Measurements from ENCODE around the gene MUC5AC.

MUC5AC gene

DNA sequence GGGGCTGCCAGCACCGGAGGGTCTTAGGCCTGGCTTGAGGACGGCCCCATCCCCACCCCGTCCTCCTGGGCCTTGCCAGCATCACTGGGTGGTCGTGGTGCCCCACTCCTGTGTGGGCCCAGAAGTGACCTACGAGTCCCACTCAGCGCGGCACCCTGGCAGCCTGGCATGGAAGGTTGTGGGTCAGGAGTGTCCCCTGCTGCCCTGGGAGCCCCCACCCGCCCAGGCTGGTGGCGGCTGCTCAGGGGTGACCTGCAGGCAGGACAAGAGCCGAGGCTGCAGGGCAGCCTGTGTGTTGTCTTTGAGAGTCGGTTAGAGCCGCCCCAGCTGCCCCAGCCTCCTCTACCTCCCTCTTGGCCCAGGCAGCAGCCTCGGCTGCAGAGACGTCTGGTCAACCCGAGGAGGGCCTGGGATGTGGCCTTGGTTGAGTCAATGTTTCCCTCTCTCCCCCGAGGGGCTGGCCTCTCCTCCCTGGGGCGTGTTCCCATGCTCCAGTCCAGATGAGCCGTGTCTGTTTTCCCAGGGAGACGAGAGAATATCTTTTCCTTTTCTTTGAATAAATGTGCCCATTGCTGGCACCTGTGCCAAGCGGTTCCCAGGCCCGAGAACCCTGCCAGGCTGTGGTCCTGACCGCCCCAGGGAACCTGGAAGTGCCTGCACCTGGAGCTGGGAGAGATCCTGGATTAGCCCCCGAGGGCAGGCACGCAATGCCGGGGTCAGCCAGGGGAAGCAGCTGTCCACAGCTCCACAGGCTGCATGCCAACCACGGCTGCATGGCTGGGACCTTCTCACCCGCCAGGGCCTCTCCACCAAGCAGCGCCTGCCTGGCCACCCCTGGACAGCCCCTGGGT lies 35.7 kb upstream of the MUC5AC start:
- DNase-seq (ENCODE audit: low read depth), result no peak

DNA sequence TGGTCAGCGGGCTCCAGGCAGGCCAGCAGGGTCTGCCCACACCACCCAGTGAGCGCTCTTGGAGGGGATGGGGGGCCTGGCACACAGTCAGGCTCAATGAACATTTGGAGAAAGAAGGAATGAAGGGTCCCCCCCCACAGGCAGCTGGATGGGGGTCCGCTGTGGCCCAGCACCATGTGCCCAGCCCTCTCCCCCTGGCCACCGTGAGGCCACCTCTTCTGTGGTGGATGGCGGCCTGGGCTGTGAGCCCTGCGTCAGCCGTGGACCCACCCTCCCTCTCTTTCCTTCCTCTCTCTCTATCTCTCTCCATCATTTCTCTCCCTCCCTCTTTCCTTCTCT lies 35.1 kb upstream of the MUC5AC start:
- no peak for DNase-seq (ENCODE audit: low read depth)

DNA sequence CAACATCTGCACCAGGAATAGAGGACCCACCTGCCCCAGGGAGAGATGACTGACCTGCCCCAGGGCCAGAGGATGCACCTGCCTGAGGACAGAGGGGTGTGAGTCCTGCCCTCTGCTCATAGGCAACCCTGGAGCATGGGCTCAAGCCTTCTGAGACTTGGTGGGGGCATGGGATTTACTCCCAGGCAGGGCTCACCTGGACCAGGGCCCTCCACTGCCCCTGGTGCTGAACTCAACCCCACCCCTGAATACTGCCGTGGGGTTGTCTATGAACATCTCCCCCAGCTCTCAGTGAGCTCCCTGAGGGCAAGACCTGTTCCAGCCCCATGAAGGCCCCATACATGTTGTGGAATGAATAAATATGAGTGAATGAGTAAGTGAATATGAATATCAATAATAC lies 33.8 kb upstream of the MUC5AC start:
- DNase-seq (ENCODE audit: low read depth), result no peak

DNA sequence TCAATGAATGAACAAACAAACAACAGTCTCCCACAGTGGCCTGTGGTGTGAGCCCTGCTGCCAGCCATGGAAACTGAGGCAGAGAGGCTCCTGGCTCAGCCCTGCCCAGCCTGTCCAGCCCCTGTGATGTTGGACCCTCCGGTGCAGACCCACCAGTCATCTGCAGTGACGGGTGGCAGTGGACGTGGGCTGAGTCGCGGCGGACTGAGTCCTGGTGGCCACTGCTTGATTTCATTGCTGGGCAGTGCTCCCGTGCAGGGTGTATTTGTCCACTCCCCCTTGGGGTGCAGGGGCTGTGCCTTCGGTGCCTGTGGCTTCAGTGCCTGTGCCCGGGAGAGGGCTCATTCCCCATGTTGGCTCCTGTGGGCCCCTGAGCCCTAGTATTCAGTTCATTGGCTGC lies 31.9 kb upstream of the MUC5AC start:
- no peak for DNase-seq (ENCODE audit: low read depth)

DNA sequence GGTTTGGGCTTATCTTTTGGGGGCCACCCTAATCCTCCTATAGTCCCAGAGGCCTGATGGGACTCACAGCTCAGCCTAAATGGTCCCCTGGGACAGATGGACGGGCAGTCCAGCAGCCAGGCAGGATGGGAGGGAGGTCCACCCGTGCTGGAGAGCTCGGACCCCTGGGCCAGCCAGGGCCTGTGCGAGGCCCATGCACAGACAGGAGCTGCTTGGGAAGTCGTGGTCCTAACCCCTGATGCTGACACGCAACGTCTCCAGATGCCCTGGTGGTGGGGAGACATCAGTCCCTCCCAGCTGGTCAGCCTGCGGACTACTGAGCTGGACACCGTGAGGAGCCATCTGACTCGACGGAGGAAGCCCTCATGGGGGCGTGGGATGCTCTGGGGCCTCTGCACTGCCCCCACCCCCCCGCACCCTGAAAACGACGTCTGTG lies 31.2 kb upstream of the MUC5AC start:
- no peak for DNase-seq (ENCODE audit: low read depth)

DNA sequence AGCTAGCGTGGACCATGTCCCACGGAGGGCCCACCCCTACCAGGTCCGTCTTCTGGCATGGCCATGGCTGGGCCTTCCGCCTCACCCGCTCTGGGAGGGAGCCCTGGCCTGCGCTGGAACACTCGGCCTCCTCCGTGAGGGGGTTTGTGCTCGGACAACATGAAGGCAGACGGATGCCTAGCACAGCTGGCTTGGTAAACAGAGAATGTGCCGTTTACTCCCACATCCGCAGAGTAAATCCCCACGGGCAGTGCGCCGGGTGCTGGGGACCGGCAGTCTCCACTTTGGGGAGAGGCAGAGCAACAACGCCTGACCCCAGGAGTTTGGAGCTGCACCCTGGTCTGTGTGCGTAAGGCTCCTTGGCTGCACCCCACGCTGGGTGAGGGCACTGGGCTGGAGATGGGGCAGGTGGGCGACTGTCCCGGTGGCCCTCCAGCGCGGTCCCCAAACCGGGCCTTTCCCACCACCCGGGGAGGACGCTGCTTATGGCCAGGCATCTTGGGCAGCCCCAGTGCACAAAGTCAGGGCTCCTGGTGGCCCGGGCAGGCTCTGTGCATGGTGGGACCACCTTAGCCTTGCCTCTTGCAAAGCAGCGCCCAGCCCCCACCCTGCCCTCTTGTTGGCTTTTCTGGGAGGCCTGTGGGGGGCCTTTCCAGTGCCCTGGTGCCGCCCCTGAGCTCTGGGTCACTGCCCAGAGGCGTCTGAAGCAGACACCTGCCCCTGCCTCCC lies 30.7 kb upstream of the MUC5AC start:
- DNase-seq (ENCODE audit: low read depth), result no peak

DNA sequence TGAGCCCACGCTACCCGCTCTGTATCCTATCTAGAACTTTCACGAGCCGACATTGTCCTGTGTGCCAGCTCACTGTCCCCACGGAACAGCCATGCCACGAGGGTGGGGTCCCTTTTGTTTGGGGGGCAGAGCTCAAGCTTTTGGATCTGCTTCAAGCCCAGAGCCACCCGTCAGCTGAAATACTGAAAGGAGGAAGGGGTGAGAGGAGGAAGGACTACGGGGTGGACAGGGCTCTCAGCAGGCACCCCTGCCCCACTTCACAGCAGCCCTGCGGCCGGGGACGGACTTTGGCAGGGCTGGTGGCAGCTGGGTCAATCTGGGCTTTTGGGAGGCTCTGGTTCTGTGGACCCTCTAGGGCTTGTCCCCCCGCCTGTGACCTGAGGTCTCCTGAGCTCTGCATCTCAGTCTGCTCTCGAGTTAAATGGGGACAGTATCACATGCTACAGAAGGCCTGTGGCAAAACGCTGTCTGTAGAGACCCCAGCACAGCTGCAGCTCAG lies 30.0 kb upstream of the MUC5AC start:
- DNase-seq (ENCODE audit: low read depth), result no peak

DNA sequence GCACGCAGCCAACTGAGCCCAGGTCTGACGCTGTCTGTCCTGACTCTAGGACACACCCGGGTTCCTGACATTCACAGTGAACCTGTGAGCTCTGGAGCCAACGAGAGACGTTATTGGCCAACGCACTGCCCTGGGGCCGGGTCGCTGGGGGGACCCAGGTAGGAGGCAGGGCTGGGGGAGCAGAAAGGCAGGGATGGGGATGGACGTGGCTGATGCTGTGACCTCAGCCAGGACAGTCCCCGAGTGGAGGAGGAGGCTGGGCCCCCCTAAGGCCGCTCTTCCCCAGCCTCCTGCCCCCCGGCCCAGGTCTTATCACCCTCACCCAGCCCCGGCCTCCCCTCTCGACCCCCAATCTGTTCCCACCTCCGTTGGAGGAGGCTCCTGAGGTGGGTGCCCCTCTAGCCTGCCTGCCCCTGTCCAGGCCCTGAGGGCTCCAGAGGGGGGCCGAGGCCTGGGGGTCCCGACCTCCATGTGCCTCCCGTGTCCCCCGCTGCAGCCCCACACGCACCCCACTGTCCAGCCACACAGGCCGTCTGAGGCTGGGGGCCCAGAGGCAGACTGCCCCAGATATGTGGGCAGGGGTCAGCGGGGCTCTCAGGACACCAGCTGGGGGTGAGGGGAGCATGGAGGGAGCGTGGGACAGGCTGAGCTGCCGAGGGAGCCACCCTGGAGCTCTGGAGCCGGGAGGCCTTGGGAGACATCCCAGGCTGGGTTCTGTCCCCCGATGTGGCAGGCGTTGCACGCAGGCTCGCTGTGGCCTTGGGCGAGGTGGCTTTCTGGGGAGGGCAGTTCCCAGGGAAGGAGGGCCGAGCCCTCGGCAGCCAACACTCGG lies 29.2 kb upstream of the MUC5AC start:
- DNase-seq (ENCODE audit: low read depth), result no peak

DNA sequence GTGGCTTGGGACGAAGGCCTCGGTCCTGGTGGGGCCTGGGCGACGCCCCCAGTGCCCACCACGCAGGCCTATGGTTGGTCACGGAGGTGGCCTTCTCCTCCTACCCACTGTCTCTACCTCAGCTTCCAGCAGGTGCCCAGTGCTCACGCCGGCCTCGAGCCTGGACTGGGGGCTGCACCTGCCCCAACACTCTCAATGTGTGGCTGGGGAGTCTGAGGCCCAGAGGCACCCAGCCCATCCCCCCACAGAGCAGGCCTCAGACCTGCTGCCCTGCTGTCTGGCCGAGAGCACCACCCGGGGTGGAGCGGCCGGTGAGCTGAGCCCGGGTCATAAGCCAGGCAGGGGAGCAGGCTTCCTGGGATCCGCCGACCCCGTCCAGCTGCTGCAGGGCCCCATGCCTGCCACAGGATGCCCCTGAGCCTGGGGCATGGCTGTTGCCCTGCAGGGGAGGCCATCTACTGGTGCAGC lies 28.6 kb upstream of the MUC5AC start:
- DNase-seq (ENCODE audit: low read depth), result no peak

DNA sequence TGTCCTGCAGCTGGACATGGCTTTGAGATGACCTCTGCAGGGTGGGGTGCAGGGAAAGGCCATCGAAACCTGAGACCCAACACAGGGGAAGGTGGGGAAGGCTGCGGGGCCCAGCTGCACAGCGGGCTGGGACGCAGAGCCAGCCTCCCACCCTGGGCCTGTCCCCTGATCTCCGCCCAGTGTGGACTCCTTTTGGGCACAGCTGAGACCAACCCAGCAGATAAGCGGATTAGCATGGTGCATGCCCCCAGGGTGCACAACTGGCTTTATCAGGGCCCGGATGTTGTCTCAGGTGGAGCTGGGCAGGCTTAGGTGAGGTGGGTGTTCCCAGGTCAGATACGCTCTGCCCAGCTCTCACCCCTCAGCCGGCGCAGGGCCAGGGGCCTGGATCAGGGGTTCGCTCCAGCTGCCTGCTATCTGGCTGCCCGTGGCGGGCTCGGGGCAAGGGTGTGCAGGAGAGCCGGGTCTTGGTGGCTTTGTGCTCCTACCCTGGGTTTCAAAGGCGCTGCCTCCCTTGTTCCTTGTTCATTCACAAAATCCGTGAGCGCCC lies 28.1 kb upstream of the MUC5AC start:
- DNase-seq (ENCODE audit: low read depth), result no peak

DNA sequence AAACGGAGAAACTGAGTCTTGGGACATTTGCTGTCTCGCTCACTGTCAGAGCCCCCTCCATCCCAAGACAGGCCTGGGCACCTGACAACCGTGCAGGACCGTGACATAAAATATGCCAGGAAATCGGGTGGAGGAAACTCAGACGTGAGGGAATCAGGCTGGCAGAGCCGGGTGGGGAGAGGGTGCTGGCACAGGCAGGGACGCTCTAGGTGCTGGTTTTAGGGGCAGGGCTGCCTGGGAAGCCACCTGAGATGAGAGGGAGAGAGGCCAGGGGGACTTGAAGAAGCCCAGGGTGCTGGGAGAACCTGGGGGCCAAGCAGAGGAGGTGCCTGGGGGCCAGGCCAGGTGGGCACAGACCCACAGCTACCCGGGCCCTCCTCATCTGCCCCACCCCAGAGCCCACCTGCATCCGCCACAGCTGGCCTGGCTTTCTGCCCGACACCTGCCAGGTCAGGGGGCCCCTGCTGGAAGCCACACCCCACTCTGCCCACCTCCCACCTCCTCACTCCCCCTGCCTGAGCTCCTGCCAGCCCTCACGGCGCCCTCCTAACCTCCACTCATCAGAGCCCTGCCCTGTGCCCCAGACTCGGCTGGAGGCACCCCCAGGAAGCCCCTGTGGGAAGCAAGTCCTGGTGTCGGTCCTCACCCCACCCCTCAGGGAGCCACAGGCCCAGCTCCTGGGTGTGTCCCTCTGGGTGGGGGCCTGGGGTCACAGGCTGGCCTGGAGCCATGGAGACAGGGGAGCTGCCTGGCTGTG lies 27.3 kb upstream of the MUC5AC start:
- DNase-seq (ENCODE audit: low read depth), result no peak

DNA sequence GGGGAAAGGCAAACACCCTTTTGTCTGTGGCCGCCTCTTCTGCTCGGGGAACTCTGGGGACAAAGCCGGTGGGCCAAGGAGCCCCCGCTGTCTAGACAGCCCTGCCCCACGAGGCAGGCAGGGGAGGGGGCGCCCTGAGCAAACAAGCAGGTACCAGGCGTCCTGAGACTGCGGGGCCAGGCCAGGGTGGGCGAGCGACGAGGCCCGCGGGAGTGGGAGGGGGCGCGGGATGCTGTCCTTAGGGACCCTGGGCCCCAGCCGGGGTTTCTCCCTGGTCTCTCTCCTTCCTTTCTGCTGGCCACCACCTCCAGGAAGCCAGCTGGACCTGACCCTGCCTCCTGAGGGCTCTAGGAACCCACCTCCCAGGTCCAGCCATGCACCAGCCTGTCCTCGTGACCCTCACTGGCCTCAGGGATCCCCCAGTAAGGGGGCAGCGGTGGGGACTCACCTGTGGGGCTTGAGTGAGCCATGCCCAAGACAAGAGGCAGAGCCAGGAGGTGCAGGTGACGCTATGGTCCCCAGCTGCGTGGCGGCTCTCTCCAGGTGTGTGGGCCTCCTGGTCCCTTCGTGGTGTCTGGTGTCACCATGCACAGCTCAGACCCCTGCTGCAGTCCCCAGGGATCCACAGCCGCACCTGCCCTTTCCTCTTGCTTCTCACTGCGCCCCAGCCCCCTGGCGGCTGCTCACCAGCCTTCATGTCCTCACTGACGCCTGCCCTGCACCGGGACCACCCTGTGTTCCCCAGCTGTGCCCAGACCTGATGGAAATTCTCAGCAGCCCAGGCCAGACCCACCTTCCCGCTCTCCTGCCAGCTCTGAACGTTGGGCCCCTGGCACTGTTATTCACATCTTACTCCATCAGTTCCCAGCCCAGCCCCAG lies 26.5 kb upstream of the MUC5AC start:
- no peak for DNase-seq (ENCODE audit: low read depth)

DNA sequence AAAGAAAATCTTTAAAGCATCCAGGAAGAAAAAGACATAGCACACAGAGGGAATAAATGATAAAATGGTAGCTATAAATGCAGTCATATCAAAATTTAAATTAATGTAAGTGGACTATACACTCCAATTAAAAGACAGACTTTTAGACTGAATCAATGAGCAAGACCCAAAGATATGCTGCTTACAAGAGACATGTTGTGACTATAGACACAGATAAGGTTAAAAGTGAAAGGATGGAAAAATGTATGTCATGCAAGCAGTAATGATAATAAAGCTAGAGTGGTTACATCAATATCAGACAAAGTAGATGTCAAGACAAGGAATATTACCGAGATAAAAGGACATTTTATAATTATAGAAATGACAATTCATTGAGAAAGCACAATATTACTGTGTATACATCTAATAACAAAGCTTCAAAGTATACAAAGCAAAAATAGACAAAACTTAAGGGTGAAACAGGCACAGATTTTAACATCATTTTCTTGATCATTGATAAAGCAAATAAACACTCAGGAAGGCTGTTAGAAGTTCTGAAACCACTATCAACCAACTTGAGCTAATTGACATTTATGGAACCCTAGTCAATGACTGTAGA lies 22.8 kb upstream of the MUC5AC start:
- no peak for DNase-seq (ENCODE audit: low read depth)

DNA sequence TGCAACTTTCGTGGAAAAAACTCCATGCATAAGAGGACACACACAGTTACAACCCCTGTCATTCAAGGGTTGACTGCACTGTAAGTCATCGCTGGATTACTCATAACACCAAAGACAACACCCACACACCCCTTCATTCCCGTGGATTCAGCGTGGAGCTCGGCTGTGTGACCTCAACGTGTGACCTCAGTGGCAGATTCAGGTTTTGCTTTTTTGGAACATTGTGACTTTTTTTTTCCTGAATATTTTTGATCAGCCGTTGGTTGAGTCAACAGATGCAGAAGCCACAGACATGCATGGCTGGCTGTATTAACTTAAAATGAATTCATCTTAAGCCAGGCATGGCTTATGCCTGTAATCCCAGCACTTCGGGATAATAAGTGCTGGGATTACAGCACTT lies 19.7 kb upstream of the MUC5AC start:
- no peak for DNase-seq (ENCODE audit: low read depth)

DNA sequence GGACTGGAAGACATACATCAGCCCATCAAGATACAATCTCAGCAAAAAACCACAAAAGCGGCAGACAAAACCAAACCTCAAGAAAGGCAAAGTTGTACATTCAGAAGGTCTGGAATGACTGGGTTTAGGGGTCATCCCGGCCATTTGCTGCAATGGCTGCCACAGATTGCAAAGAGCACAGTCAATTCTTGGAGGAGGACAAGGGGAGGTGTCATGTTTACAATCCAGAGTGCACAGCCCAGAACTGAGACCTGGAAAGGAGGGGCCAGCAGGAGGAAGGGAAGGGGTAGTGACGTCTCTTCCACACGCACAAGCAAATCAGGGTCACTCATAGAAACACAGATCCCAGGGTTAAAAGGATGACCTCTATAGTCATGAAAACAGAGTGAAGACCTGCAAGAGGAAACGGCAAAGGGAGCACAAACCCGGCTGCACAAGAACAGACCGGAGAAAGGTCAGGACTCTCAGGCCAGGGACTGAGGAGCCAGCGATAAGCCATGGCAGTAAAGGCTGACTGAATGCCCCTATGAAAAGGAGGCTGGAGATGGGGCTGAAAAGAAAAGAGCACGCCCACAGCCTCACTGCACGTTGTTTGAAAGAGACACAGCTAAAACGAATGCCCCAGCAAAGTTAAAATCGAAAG lies 18.2 kb upstream of the MUC5AC start:
- DNase-seq (ENCODE audit: low read depth), result no peak

DNA sequence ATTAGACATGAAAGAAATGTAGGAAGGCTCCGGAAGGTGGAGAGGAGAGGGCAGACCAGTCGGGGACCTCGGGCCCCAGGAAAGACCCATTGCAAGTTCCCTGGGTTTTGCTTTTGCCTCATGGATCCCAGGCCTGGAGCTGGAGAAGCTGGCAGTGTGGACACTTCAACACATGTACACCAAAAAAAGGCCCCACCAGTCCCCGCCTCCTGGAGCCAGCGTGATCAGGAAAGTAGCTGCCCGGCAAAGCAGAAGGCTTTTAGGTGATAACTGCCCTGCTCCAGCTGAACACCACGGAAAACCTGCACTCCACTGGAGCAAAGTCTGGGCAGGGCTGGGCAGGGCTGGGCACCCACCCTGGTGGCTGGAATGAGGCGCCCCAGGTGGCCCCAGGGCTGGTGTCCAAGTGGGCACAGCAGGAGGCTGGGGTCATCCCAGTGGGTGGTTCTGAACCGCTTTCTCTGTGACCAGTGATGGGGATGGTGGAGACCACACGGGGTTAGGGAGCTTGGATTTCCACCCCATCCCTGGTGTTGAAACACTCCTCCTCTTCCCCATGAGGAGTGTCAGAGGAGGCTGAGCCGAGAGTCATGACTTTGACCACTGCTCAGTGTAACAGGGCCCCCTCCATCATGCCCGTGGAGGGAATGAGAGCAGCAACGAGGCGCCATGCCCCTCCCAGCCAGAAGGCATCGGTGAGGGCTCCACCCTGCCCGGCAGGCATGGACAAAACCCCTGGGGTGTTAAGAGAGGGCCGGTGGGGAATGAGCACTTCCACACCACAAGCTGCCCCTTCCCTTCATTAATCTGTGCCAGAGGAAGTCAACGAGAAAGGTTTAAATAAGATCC lies 16.9 kb upstream of the MUC5AC start:
- no peak for DNase-seq (ENCODE audit: low read depth)

DNA sequence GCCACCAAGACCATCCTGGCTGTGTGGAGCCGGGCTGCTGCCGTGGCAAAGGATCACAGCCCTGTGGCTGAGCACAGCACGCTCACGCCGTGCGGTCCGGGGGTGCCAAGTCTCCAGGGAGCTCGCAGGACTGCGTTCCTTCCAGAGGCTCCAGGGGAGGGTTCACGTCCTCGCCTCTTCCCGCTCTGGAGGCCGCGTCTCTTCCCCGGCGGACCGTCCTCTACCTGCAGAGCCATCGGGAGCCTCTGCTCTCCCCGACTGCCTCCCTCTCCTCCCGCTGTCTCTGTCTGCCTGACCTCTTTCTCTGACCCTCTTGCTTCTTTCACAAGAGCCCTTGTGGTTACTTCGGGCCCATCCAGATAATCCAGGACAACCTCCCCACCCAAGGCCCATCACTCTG lies 11.4 kb upstream of the MUC5AC start:
- DNase-seq (ENCODE audit: low read depth), result no peak

DNA sequence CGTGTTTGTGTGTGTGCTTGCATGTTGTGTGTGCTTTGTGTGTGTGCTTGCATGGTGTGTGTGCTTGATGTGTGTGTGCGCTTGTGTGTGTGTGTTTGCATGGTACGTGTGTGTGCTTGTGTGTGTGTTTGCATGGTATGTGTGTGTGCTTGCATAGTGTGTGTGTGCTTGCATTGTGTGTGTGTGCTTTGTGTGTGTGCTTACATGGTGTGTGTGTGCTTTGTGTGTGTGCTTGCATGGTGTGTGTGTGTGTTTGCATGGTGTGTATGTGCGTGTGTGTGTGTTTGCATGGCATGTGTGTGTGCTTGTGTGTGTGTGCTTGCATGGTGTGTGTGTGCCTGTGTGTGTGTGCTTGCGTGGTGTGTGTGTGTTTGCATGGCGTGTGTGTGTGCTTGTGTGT lies 10.0 kb upstream of the MUC5AC start:
- no peak for DNase-seq (ENCODE audit: low read depth)
